LNCaP clone FGC (cell line): ENCODE measurements around the gene POU2F2.

Source experiments
- DNase-seq: peaks from one replicate; pipeline ENCODE4 v3.0.0-alpha.2; 2011; ENCODE audit warnings: low read depth
- H3K4me3 ChIP-seq: 2 replicates; pipeline ENCODE4 v1.5.1; 2011; ENCODE audit warnings: mild to moderate bottlenecking, low read depth, low read length, control low read depth
- CTCF ChIP-seq: IDR thresholded peaks from 2 replicates; pipeline ENCODE4 v1.5.1; 2012; ENCODE audit warnings: mild to moderate bottlenecking; ENCODE audit not compliant: control insufficient read depth, insufficient read depth; ENCODE audit errors: extremely low read depth

Gene POU2F2

GRCh38 chr19:42154471-42155323 is 22.5 kb upstream of the POU2F2 start:
- H3K4me3 ChIP-seq: no peak overlapping the region
- no peak for DNase-seq
- TF ChIP-seq CTCF: no peak

GRCh38 chr19:42153672-42154433 is 21.6 kb upstream of the POU2F2 start:
- H3K4me3 ChIP-seq: no peak overlapping the region
- no peak for DNase-seq
- TF ChIP-seq CTCF: no peak

GRCh38 chr19:42152910-42153671 is 20.8 kb upstream of the POU2F2 start:
- TF ChIP-seq CTCF: no peak
- H3K4me3 ChIP-seq: no peak overlapping the region
- no peak for DNase-seq

GRCh38 chr19:42151782-42152684 is 19.8 kb upstream of the POU2F2 start:
- no peak for TF ChIP-seq CTCF

GRCh38 chr19:42150911-42151361 is 18.7 kb upstream of the POU2F2 start:
- no peak overlapping the region for H3K4me3 ChIP-seq
- no peak for TF ChIP-seq CTCF
- no peak for DNase-seq

More at GRCh38 chr19:42151782-42152684, 19.8 kb upstream of the POU2F2 start:
- H3K4me3 ChIP-seq: no peak overlapping the region
- no peak for DNase-seq

- no peak for TF ChIP-seq CTCF
- no peak for DNase-seq
Measured at GRCh38 chr19:42150364-42150763, 18.1 kb upstream of the POU2F2 start.

More at GRCh38 chr19:42150364-42150763, 18.1 kb upstream of the POU2F2 start:
- no peak overlapping the region for H3K4me3 ChIP-seq
